Endothelial cell of umbilical vein (primary cell): ENCODE measurements around the gene SYNDIG1. TPM values are rescaled to one million over a fixed set of nuclear protein-coding genes. Genes with fewer than 3 reads are reported as not detected.

Experiments used
- BruUV-seq: library from RNA; stranded (reverse); fragments of 400-500 nt; replicated peaks from 2 replicates; lab custom pipeline; 2021; lab: Mats Ljungman, UMichigan
- CTCF ChIA-PET: fragments of 300-600, 350-600 bp; sonication (Branson Sonifier 250); formaldehyde crosslinking; loops from one replicate; lab custom pipeline; 2021; ENCODE audit warnings: antibody characterized with exemption, inconsistent platforms; lab: Charles Lee
- POLR2A ChIA-PET: fragments of 300-600, 350-600 bp; sonication (Branson Sonifier 250); formaldehyde crosslinking; loops from one replicate; lab custom pipeline; 2021; ENCODE audit warnings: antibody characterized with exemption, inconsistent platforms; lab: Charles Lee
- DNase-seq: peaks from one replicate; pipeline ENCODE4 v3.0.0-alpha.2; 2011; ENCODE audit warnings: low read depth, low spot score
- FAIRE-seq: peaks from 2 replicates; lab custom pipeline; 2011; peaks lifted over from hg19 to GRCh38; lab: Jason Lieb, UNC
- H2AFZ ChIP-seq: 2 replicates; pipeline ENCODE4 v1.6.0; 2012; ENCODE audit warnings: low read depth, low read length, control low read depth, inconsistent platforms
- H3K27ac ChIP-seq: 2 replicates; pipeline ENCODE4 v1.5.1; 2011; ENCODE audit warnings: low read depth, mild to moderate bottlenecking, control low read depth, low read length, moderate library complexity; ENCODE audit not compliant: insufficient read depth
- H3K27me3 ChIP-seq, 2 experiments: 2 replicates each; pipeline versions ENCODE4 v1.6.0 to v1.6.1; 2011; ENCODE audit warnings: low read length in 2 of 2, mixed read lengths in 1 of 2; ENCODE audit not compliant: control insufficient read depth in 2 of 2, insufficient read depth in 2 of 2
- H3K36me3 ChIP-seq, 2 experiments: 2 replicates in 1 of 2; 3 replicates in 1 of 2; pipeline ENCODE4 v1.5.1; 2011; ENCODE audit warnings: low read length in 2 of 2, mild to moderate bottlenecking in 1 of 2, moderate library complexity in 1 of 2; ENCODE audit not compliant: control insufficient read depth in 2 of 2, insufficient read depth in 2 of 2; ENCODE audit errors: extremely low read depth in 1 of 2
- H3K4me1 ChIP-seq: 3 replicates; pipeline ENCODE4 v1.5.1; 2011; ENCODE audit warnings: mild to moderate bottlenecking, low read length; ENCODE audit not compliant: control insufficient read depth, insufficient read depth; ENCODE audit errors: extremely low read depth
- H3K4me2 ChIP-seq: 2 replicates; pipeline ENCODE4 v1.6.1; 2011; ENCODE audit warnings: low read length, control low read depth, mixed read lengths; ENCODE audit not compliant: insufficient read depth
- H3K4me3 ChIP-seq, 3 experiments: fragments of 200-600 bp in 1 of 3; sonication (generic), shearing (Covaris generic) in 1 of 3; replicated peaks in 1 of 3; 2 replicates each; pipeline ENCODE4 v1.5.1; 2011 to 2016; ENCODE audit warnings: control low read depth in 3 of 3, low read length in 3 of 3, mild to moderate bottlenecking in 2 of 3, inconsistent platforms in 1 of 3, low read depth in 1 of 3, moderate library complexity in 1 of 3; ENCODE audit not compliant: insufficient read depth in 1 of 3
- H3K79me2 ChIP-seq: 2 replicates; pipeline ENCODE4 v1.6.0; 2012; ENCODE audit warnings: low read length, inconsistent platforms; ENCODE audit not compliant: control insufficient read depth, insufficient read depth
- H3K9ac ChIP-seq: replicated peaks from 2 replicates; pipeline ENCODE3; 2011; ENCODE audit warnings: low read length, control low read depth; ENCODE audit not compliant: insufficient read depth; ENCODE audit errors: extremely low read depth
- H3K9me1 ChIP-seq: replicated peaks from 3 replicates; pipeline ENCODE4 v1.6.0; 2011; ENCODE audit warnings: mild to moderate bottlenecking, low read length; ENCODE audit not compliant: control insufficient read depth, insufficient read depth; ENCODE audit errors: extremely low read depth
- H3K9me3 ChIP-seq: replicated peaks from 2 replicates; pipeline ENCODE4 v1.5.1; 2012; ENCODE audit warnings: low read length, inconsistent platforms; ENCODE audit not compliant: control insufficient read depth, insufficient read depth
- H4K20me1 ChIP-seq: replicated peaks from 2 replicates; pipeline ENCODE3; 2011; ENCODE audit warnings: mild to moderate bottlenecking, low read length; ENCODE audit not compliant: control insufficient read depth, insufficient read depth; ENCODE audit errors: extremely low read depth
- CTCF ChIP-seq, 2 donors: IDR thresholded peaks; 1 replicate in 1 of 2; 2 replicates in 1 of 2; pipeline ENCODE4 v1.5.1; 2011; ENCODE audit warnings: low read length in 2 of 2, mild to moderate bottlenecking in 2 of 2, moderate library complexity in 2 of 2, control low read depth in 1 of 2, inconsistent platforms in 1 of 2, low read depth in 1 of 2; ENCODE audit not compliant: insufficient read depth in 1 of 2; ENCODE audit errors: extremely low read depth in 1 of 2
- EZH2 ChIP-seq: IDR thresholded peaks from 2 replicates; pipeline ENCODE4 v1.6.1; 2012; ENCODE audit warnings: borderline replicate concordance, low read depth, mild to moderate bottlenecking, moderate library complexity, low read length, inconsistent platforms; ENCODE audit not compliant: severe bottlenecking
- FOS ChIP-seq: IDR thresholded peaks from 2 replicates; pipeline ENCODE4 v1.6.1; 2011; ENCODE audit warnings: mild to moderate bottlenecking, low read length, moderate library complexity, borderline replicate concordance; ENCODE audit not compliant: insufficient read depth
- GATA2 ChIP-seq: IDR thresholded peaks from 2 replicates; pipeline ENCODE4 v1.7.0; 2011; ENCODE audit warnings: low read depth, mild to moderate bottlenecking, moderate library complexity, mixed read lengths, low read length; ENCODE audit not compliant: insufficient read length, insufficient read depth
- JUN ChIP-seq: IDR thresholded peaks from 2 replicates; pipeline ENCODE4 v1.6.1; 2011; ENCODE audit warnings: borderline replicate concordance, low read depth; ENCODE audit not compliant: insufficient read length, insufficient read depth
- MAX ChIP-seq: IDR thresholded peaks from 2 replicates; pipeline ENCODE4 v1.6.1; 2011; ENCODE audit not compliant: insufficient read depth, insufficient read length
- MYC ChIP-seq: IDR thresholded peaks from one replicate; pipeline ENCODE4 v1.6.1; 2011; ENCODE audit warnings: mild to moderate bottlenecking, low read depth, low read length
- POLR2A ChIP-seq: IDR thresholded peaks from 2 replicates; pipeline ENCODE4 v1.6.1; 2012; ENCODE audit warnings: low read depth, mild to moderate bottlenecking, control low read depth, low read length
- POLR2AphosphoS5 ChIP-seq: IDR thresholded peaks from 2 replicates; pipeline ENCODE4 v1.6.1; 2012; ENCODE audit warnings: low read depth, mild to moderate bottlenecking, control low read depth, low read length, moderate library complexity; ENCODE audit not compliant: insufficient read depth
- dilution Hi-C: fragments of 300-500 bp; cut with MboI; formaldehyde crosslinking; loops from one replicate; pipeline ENCODE4 v1.15.0; 2019; ENCODE audit warnings: low sequenced_read_pairs; ENCODE audit not compliant: extremely low pct_ligation_motif_present
- intact Hi-C: fragments of 100-400 bp; cut with micrococcal nuclease; formaldehyde crosslinking; loops from one replicate; pipeline ENCODE4 v1.10.0; 2022
- polyA plus RNA-seq, 4 experiments: library from polyadenylated mRNA; depleted of rRNA in 3 of 4; stranded (reverse) in 3 of 4; unstranded in 1 of 4; fragments of >200 nt; gene quantifications; 2 replicates each; pipeline versions ENCODE4 v1.2.1 to v1.2.3, GENCODE V29; 2011 to 2012; ENCODE audit warnings: missing spikeins in 1 of 4
- total RNA-seq: library from RNA; stranded (reverse); gene quantifications from 2 replicates; pipeline ENCODE4 v1.2.3, GENCODE V29; 2021

Gene SYNDIG1
- total and polyA plus RNA-seq, 2 donors (not counting 3 experiments of a cell fraction or from before 2014, with no cell fraction given), result not detected

- TF ChIP-seq GATA2, result no peak
- no peak for TF ChIP-seq POLR2A
- TF ChIP-seq EZH2, result no peak
- no peak for TF ChIP-seq JUN
- no peak for TF ChIP-seq MAX
- POLR2A ChIA-PET, result no interaction called here
- Histone ChIP-seq H3K9me1 (no peaks in the 10 kb centered on the region), H3K9me3 (peaks cover 8% of the 10 kb centered on the region), H3K27me3 (no peaks in the 10 kb centered on the region), H4K20me1 (no peaks in the 10 kb centered on the region), H2AFZ (no peak overlapping the region), H3K36me3 (no peaks in the 10 kb centered on the region), H3K79me2 (no peaks in the 10 kb centered on the region), H3K4me1 (no peaks in the 10 kb centered on the region), H3K4me3 (no peak overlapping the region), H3K27ac (no peak overlapping the region), H3K9ac (no peak overlapping the region), H3K4me2 (no peak overlapping the region)
- DNase-seq, result no peak
- intact Hi-C loops, result no loop called here
- CTCF ChIA-PET, result no interaction called here
- dilution Hi-C loops, result no loop called here
- no TSS peak for BruUV-seq
- no peak for FAIRE-seq
Measured at GRCh38 chr20:24658920-24659660, 189.7 kb downstream of the SYNDIG1 start.

DNA sequence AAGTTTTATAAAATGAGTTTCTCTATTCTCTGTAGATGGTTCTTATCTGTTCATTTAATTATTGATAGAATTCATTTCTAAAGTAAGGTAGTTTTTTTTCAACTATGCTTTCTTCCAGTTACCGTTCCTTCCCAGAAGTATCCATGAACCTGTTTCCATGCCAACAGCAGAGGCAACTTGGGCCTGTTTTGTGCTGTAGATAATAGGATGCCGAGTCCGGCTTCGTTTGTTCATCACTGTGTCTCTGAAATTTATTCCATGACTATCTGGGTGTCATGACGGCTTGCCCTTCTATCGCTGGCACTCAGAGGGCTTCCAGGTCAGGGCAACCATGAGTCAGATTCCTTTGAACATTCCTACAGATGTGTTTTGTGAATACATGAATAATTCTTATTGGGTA, 190.4 kb downstream of the SYNDIG1 start:
- no peak overlapping the region for H2AFZ ChIP-seq
- no peaks in the 10 kb centered on the region for H3K79me2 ChIP-seq
- H3K27ac ChIP-seq, result no peak overlapping the region
- FAIRE-seq (no peak), DNase-seq (no peak)
- no peak overlapping the region for H3K4me3 ChIP-seq
- H3K4me2 ChIP-seq, result no peak overlapping the region
- no peaks in the 10 kb centered on the region for H4K20me1 ChIP-seq
- H3K36me3 ChIP-seq, result no peaks in the 10 kb centered on the region
- intact Hi-C loops, result no loop called here
- no peak overlapping the region for H3K9ac ChIP-seq
- BruUV-seq, result no TSS peak
- H3K27me3 ChIP-seq, result no peaks in the 10 kb centered on the region
- peaks cover 8% of the 10 kb centered on the region for H3K9me3 ChIP-seq
- H3K4me1 ChIP-seq, result no peaks in the 10 kb centered on the region
- no peak for TF ChIP-seq CTCF (IDR thresholded peaks at IDR 0.05; ENCODE audit: extremely low read depth in 1 of 2, insufficient read depth in 1 of 2, low read depth in 1 of 2, low read length in 2 of 2)
- no peak for TF ChIP-seq POLR2A
- no peak for TF ChIP-seq GATA2
- no peak for TF ChIP-seq POLR2AphosphoS5
- no peak for TF ChIP-seq FOS
- TF ChIP-seq JUN, result no peak
- no peak for TF ChIP-seq MAX
- no peak for TF ChIP-seq EZH2
- TF ChIP-seq MYC, result no peak
- no peaks in the 10 kb centered on the region for H3K9me1 ChIP-seq
- POLR2A ChIA-PET, result no interaction called here
- dilution Hi-C loops, result no loop called here
- CTCF ChIA-PET, result no interaction called here
